Activated naive CD4-positive, alpha-beta T cell treated with anti-CD3 and anti-CD28 coated beads, Interleukin-2, amount 50 U/mL, for 24 hours (primary cell): ENCODE data around the gene RAB7A.
"Not testable (repeated sequence)": the region's sequence is repeated elsewhere in the genome, so short reads cannot be mapped to it uniquely, and the experiment has no call there.

ENCODE experiments used
- H3K27ac Mint-ChIP-seq: one replicate; pipeline ENCODE4 v1.8.0; 2021; ENCODE audit warnings: mild to moderate bottlenecking, mixed read lengths
- H3K27me3 Mint-ChIP-seq: one replicate; pipeline ENCODE4 v1.8.0; 2021; ENCODE audit warnings: mixed read lengths
- H3K36me3 Mint-ChIP-seq: one replicate; pipeline ENCODE4 v1.8.0; 2021; ENCODE audit warnings: mixed read lengths
- H3K4me1 Mint-ChIP-seq: one replicate; pipeline ENCODE4 v1.8.0; 2021; ENCODE audit warnings: mixed read lengths
- H3K4me3 Mint-ChIP-seq: one replicate; pipeline ENCODE4 v1.8.0; 2021; ENCODE audit warnings: mild to moderate bottlenecking, mixed read lengths
- H3K9me3 Mint-ChIP-seq: one replicate; pipeline ENCODE4 v1.8.0; 2021; ENCODE audit warnings: mixed read lengths

The RAB7A gene

DNA sequence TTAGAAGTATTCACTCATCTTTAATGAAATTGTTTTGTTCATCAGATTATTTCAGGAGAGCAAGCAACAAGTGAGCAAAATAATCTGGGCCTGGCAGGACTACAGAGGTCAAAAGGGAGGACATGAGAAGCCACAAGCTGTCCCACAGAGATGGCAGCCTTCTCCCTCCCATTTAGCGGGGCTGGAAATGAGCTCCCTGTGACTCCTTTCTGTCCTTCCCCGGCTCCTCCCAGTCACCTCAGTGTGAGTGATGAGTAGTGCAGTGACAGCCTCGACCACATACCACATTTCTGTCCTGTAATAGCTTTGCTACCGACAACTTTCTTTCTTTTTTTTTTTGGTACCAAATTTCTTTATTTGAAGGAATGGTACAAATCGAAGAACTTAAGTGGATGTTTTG, 38.0 kb downstream of the RAB7A start:
- Mint-ChIP-seq H3K9me3 (no peaks in the 10 kb centered on the region), H3K4me3 (no peak overlapping the region), H3K27me3 (no peaks in the 10 kb centered on the region), H3K27ac (peak overlapping the region; percentile 53), H3K4me1 (peaks cover 92% of the 10 kb centered on the region), H3K36me3 (peaks cover 16% of the 10 kb centered on the region)

GRCh38 chr3:128764863-128765262, 38.9 kb downstream of the RAB7A start:
- H3K36me3 Mint-ChIP-seq: peaks cover 16% of the 10 kb centered on the region
- peaks cover 92% of the 10 kb centered on the region for H3K4me1 Mint-ChIP-seq
- no peaks in the 10 kb centered on the region for H3K27me3 Mint-ChIP-seq
- no peak overlapping the region for H3K27ac Mint-ChIP-seq
- no peak overlapping the region for H3K4me3 Mint-ChIP-seq
- H3K9me3 Mint-ChIP-seq: no peaks in the 10 kb centered on the region

GRCh38 chr3:128767094-128767750, 41.2 kb downstream of the RAB7A start:
- Mint-ChIP-seq H3K4me1 (peaks cover 92% of the 10 kb centered on the region), H3K4me3 (peak overlapping the region; percentile 19), H3K27me3 (no peaks in the 10 kb centered on the region)

GRCh38 chr3:128768471-128768870, 42.5 kb downstream of the RAB7A start:
- peak overlapping the region; percentile 5 for H3K4me3 Mint-ChIP-seq
- H3K36me3 Mint-ChIP-seq: peaks cover 18% of the 10 kb centered on the region
- H3K27me3 Mint-ChIP-seq: no peaks in the 10 kb centered on the region
- H3K4me1 Mint-ChIP-seq: peaks cover 87% of the 10 kb centered on the region
- H3K27ac Mint-ChIP-seq: no peak overlapping the region
- no peaks in the 10 kb centered on the region for H3K9me3 Mint-ChIP-seq

More at GRCh38 chr3:128767094-128767750, 41.2 kb downstream of the RAB7A start:
- peaks cover 20% of the 10 kb centered on the region for H3K36me3 Mint-ChIP-seq
- no peaks in the 10 kb centered on the region for H3K9me3 Mint-ChIP-seq
- peak overlapping the region; percentile 43 for H3K27ac Mint-ChIP-seq

GRCh38 chr3:128770387-128770786, 44.4 kb downstream of the RAB7A start:
- H3K4me1 Mint-ChIP-seq: peaks cover 79% of the 10 kb centered on the region
- no peaks in the 10 kb centered on the region for H3K9me3 Mint-ChIP-seq
- H3K27ac Mint-ChIP-seq: peak overlapping the region; percentile 41
- peaks cover 12% of the 10 kb centered on the region for H3K36me3 Mint-ChIP-seq
- H3K27me3 Mint-ChIP-seq: no peaks in the 10 kb centered on the region
- no peak overlapping the region for H3K4me3 Mint-ChIP-seq

DNA sequence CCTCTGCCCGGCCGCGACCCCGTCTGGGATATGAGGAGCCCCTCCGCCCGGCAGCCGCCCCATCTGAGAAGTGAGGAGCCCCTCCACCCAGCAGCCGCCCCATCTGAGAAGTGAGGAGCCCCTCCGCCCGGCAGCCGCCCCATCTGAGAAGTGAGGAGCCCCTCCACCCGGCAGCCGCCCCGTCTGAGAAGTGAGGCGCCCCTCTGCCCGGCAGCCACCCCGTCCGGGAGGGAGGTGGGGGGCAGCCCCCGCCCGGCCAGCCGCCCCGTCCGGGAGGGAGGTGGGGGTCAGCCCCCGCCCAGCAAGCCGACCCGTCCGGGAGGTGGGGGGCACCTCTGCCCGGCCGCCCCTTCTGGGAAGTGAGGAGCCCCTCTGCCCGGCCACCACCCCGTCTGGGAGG, 47.2 kb downstream of the RAB7A start:
- H3K27ac Mint-ChIP-seq, H3K9me3 Mint-ChIP-seq, H3K4me3 Mint-ChIP-seq, H3K27me3 Mint-ChIP-seq: not testable (repeated sequence)
- peaks cover 13% of the 10 kb centered on the region for H3K36me3 Mint-ChIP-seq
- peaks cover 80% of the 10 kb centered on the region for H3K4me1 Mint-ChIP-seq

DNA sequence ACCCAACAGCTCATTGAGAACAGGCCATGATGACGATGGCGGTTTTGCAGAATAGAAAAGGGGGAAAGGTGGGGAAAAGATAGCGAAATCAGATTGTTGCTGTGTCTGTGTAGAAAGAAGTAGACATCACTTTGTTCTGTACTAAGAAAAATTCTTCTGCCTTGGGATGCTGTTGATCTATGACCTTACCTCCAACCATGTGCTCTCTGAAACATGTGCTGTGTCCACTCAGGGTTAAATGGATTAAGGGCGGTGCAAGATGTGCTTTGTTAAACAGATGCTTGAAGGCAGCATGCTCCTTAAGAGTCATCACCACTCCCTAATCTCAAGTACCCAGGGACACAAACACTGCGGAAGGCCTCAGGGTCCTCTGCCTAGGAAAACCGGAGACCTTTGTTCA, 47.6 kb downstream of the RAB7A start:
- Mint-ChIP-seq H3K36me3 (peaks cover 15% of the 10 kb centered on the region), H3K4me1 (peaks cover 80% of the 10 kb centered on the region), H3K27ac (peak overlapping the region; percentile 55)
- not testable (repeated sequence) for H3K9me3 Mint-ChIP-seq, H3K27me3 Mint-ChIP-seq, H3K4me3 Mint-ChIP-seq

DNA sequence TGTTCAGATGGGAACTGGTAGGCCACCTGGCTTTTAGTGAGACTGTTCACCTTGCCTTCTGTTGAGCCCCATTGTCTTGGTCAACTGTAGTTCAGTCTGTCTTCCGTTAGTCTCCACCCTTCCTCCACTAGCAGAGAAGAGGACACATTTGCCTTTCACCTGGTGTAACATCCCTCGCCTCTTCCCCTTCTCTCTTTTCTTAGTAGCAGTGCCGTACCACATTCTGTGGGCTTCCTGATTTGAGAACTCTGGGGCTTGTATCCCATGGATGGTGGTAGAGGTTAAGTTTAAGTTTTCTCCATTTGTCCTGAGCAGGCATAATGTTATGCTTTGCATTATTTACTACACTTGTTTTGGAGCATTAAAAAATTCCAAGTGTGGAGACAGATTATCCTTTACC, 49.3 kb downstream of the RAB7A start:
- H3K4me3 Mint-ChIP-seq: no peak overlapping the region
- H3K27me3 Mint-ChIP-seq: no peaks in the 10 kb centered on the region
- peak overlapping the region; percentile 66 for H3K27ac Mint-ChIP-seq
- peaks cover 80% of the 10 kb centered on the region for H3K4me1 Mint-ChIP-seq
- peaks cover 16% of the 10 kb centered on the region for H3K36me3 Mint-ChIP-seq
- no peaks in the 10 kb centered on the region for H3K9me3 Mint-ChIP-seq

DNA sequence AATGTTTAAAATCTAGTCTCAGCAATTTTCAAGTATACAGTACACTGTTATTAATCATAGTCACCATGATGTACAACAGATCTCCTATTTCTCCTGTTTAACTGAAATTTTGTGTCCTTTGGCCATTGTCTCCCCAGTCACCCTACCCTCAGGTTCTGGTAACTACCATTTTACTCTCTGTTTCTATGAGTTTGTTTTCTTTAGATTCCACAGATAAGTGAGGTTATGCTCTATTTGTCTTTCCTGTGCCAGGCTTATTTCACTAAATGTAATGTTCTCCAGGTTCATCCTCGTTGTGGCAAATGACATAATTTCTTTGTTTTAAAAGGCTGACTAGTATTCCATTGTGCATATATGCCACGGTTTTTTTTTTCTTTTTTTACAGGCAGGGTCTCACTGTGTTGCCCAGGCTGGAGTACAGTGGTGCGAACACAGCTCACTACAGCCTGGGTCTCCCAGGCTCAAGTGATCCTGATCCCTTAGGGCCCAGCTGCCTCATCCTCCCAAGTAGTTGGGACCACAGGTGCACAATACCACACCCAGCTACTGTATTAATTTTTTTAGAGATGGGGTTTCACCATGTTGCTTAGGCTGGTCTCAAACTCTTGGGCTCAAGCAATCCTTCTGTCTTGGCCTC, 50.0 kb downstream of the RAB7A start:
- Mint-ChIP-seq H3K4me3 (peak overlapping the region; percentile 26), H3K9me3 (no peaks in the 10 kb centered on the region), H3K27ac (peak overlapping the region; percentile 88), H3K36me3 (peaks cover 16% of the 10 kb centered on the region), H3K4me1 (peaks cover 80% of the 10 kb centered on the region), H3K27me3 (no peaks in the 10 kb centered on the region)

- Mint-ChIP-seq H3K36me3 (peaks cover 11% of the 10 kb centered on the region), H3K27ac (peak overlapping the region; percentile 98), H3K4me1 (peaks cover 95% of the 10 kb centered on the region)
Observed at GRCh38 chr3:128780101-128780837, 54.3 kb downstream of the RAB7A start.

DNA sequence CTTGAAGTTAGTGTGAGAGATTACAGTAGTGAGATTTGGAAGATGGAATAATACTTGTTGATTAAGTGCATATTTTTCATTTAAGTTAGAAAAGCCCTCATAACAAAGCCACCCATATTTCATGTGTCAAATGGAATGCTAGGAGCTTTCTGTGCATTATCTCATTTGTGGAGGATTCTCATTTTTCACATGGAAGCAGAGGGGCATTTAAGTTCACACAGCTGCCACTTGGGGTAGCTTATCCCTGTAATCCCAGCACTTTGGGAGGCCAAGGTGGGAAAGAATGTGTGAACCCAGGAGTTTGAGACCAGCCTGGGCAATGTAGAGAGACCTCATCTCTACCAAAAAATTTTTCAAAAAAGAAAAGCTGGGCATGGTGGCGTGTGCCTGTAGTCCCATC, 55.2 kb downstream of the RAB7A start:
- Mint-ChIP-seq H3K9me3 (no peaks in the 10 kb centered on the region), H3K27ac (no peak overlapping the region), H3K27me3 (no peaks in the 10 kb centered on the region), H3K36me3 (peaks cover 11% of the 10 kb centered on the region), H3K4me1 (peaks cover 93% of the 10 kb centered on the region), H3K4me3 (no peak overlapping the region)

More at GRCh38 chr3:128780101-128780837, 54.3 kb downstream of the RAB7A start:
- Mint-ChIP-seq H3K9me3 (no peaks in the 10 kb centered on the region), H3K4me3 (no peak overlapping the region), H3K27me3 (no peaks in the 10 kb centered on the region)

- Mint-ChIP-seq H3K27ac (peak overlapping the region; percentile 89), H3K9me3 (no peaks in the 10 kb centered on the region), H3K4me1 (peaks cover 95% of the 10 kb centered on the region), H3K4me3 (no peak overlapping the region), H3K27me3 (no peaks in the 10 kb centered on the region), H3K36me3 (peaks cover 13% of the 10 kb centered on the region)
Observed at GRCh38 chr3:128782282-128783146, 56.5 kb downstream of the RAB7A start.

- Mint-ChIP-seq H3K9me3 (no peaks in the 10 kb centered on the region), H3K27ac (peak overlapping the region; percentile 86)
Observed at GRCh38 chr3:128783774-128784173, 57.8 kb downstream of the RAB7A start.

GRCh38 chr3:128784232-128784631, 58.2 kb downstream of the RAB7A start:
- Mint-ChIP-seq H3K27ac (peak overlapping the region; percentile 86), H3K4me3 (peak overlapping the region; percentile 4), H3K4me1 (peaks cover 95% of the 10 kb centered on the region), H3K27me3 (no peaks in the 10 kb centered on the region), H3K36me3 (peaks cover 9% of the 10 kb centered on the region), H3K9me3 (no peaks in the 10 kb centered on the region)

More at GRCh38 chr3:128783774-128784173, 57.8 kb downstream of the RAB7A start:
- H3K36me3 Mint-ChIP-seq: peaks cover 9% of the 10 kb centered on the region
- H3K4me1 Mint-ChIP-seq: peaks cover 95% of the 10 kb centered on the region
- H3K27me3 Mint-ChIP-seq: no peaks in the 10 kb centered on the region
- H3K4me3 Mint-ChIP-seq: no peak overlapping the region

GRCh38 chr3:128784843-128785242, 58.9 kb downstream of the RAB7A start:
- H3K27me3 Mint-ChIP-seq: no peaks in the 10 kb centered on the region
- H3K36me3 Mint-ChIP-seq: peaks cover 9% of the 10 kb centered on the region
- H3K27ac Mint-ChIP-seq: peak overlapping the region; percentile 86

More at GRCh38 chr3:128784843-128785242, 58.9 kb downstream of the RAB7A start:
- H3K9me3 Mint-ChIP-seq: no peaks in the 10 kb centered on the region
- H3K4me1 Mint-ChIP-seq: peaks cover 93% of the 10 kb centered on the region
- H3K4me3 Mint-ChIP-seq: no peak overlapping the region
